ENCODE data around the gene OSBPL10. TPM values are rescaled to one million over a fixed set of nuclear protein-coding genes. Genes with fewer than 3 reads are reported as not detected.

Gene OSBPL10
- polyA plus RNA-seq, 1 experiment, result 11.2 TPM

- Histone ChIP-seq H3K27me3 (ENCODE audit: control insufficient read depth, insufficient read depth, low read length) (no peaks in the 10 kb centered on the region), H3K4me3 (ENCODE audit: low read depth, low read length) (no peak overlapping the region), H3K36me3 (ENCODE audit: control insufficient read depth, insufficient read depth, low read length) (no peaks in the 10 kb centered on the region)
- CTCF ChIA-PET, result interaction anchor here (0.7 to 0.8 kb wide), 4 partner anchors 15 to 506 kb away, joined by 3 to 4 read pairs (median 3); no protein-coding TSS in a partner anchor
- TF ChIP-seq, protein P1, sequence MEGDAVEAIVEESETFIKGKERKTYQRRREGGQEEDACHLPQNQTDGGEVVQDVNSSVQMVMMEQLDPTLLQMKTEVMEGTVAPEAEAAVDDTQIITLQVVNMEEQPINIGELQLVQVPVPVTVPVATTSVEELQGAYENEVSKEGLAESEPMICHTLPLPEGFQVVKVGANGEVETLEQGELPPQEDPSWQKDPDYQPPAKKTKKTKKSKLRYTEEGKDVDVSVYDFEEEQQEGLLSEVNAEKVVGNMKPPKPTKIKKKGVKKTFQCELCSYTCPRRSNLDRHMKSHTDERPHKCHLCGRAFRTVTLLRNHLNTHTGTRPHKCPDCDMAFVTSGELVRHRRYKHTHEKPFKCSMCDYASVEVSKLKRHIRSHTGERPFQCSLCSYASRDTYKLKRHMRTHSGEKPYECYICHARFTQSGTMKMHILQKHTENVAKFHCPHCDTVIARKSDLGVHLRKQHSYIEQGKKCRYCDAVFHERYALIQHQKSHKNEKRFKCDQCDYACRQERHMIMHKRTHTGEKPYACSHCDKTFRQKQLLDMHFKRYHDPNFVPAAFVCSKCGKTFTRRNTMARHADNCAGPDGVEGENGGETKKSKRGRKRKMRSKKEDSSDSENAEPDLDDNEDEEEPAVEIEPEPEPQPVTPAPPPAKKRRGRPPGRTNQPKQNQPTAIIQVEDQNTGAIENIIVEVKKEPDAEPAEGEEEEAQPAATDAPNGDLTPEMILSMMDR (IDR thresholded peaks at IDR 0.05; ENCODE audit: insufficient read depth, low read depth, low read length), result no peak
- no peak for DNase-seq (ENCODE audit: low read depth)
- POLR2A ChIA-PET, result no interaction called here
Observed at GRCh38 chr3:31966978-31967591, 14.0 kb downstream of the OSBPL10 start.

- ChIA-PET POLR2A (no interaction called here), CTCF (no interaction called here)
- DNase-seq (ENCODE audit: low read depth), result no peak
- H3K36me3 ChIP-seq (ENCODE audit: control insufficient read depth, insufficient read depth, low read length), result no peaks in the 10 kb centered on the region
- H3K4me3 ChIP-seq (ENCODE audit: low read depth, low read length), result no peak overlapping the region
- H3K27me3 ChIP-seq (ENCODE audit: control insufficient read depth, insufficient read depth, low read length), result no peaks in the 10 kb centered on the region
- TF ChIP-seq, protein P1 (IDR thresholded peaks at IDR 0.05; ENCODE audit: insufficient read depth, low read depth, low read length), result no peak
Observed at GRCh38 chr3:31962801-31963205, 18.3 kb downstream of the OSBPL10 start.

- H3K27me3 ChIP-seq (ENCODE audit: control insufficient read depth, insufficient read depth, low read length), result no peaks in the 10 kb centered on the region
- CTCF ChIA-PET, result interaction anchor here (0.6 to 1.2 kb wide), 6 partner anchors 9 to 124 kb away, joined by 3 to 4 read pairs (median 3); no protein-coding TSS in a partner anchor
- TF ChIP-seq, protein P1 (IDR thresholded peaks at IDR 0.05; ENCODE audit: insufficient read depth, low read depth, low read length), result no peak
- no peaks in the 10 kb centered on the region for H3K36me3 ChIP-seq (ENCODE audit: control insufficient read depth, insufficient read depth, low read length)
- no peak overlapping the region for H3K4me3 ChIP-seq (ENCODE audit: low read depth, low read length)
- no peak for DNase-seq (ENCODE audit: low read depth)
- POLR2A ChIA-PET, result no interaction called here
Observed at GRCh38 chr3:31960793-31961431, 20.1 kb downstream of the OSBPL10 start.

DNA sequence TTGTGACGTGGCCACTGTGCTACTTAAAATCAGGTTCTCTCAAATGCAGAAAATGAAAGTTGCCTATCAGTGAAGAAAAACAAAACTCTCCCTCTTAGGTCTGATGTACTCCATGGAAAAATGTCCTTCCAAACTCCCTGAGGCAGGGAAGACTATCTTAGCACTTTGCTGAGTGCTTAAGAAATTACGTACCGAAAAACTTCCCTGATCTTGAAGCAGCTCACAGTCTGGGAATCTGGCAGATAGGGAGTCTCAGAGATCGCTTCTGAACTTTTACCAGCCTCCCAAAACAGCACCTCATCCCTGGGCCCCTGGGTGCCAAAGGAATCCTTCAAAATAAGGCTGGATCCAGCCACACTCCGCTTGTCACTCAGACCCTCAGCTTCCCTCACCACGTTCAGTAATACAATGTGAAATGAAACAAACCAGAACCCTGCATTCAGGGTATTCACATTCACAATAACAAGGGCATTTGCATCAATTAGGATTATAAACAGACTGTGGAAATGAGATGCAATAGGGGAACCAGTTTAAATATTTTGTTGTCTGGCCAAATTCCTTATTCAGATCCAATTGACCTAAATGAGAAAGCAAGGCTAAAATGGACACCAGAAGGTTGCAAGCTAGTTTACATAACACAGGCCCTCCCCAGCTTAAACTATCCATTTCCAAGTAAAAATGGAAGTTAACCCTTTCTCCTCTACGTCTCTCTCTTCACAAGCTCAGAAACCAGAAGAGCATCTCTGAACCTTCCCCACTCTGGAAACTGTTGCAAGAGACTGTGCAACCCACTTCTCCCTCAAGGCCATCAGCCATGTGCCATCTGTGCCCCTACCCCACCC, 20.9 kb downstream of the OSBPL10 start:
- H3K27me3 ChIP-seq (ENCODE audit: control insufficient read depth, insufficient read depth, low read length), result no peaks in the 10 kb centered on the region
- ChIA-PET CTCF (interaction anchor here (0.6 to 1.2 kb wide), 4 partner anchors 8 to 124 kb away, joined by 3 to 4 read pairs (median 3); no protein-coding TSS in a partner anchor), POLR2A (no interaction called here)
- no peaks in the 10 kb centered on the region for H3K36me3 ChIP-seq (ENCODE audit: control insufficient read depth, insufficient read depth, low read length)
- DNase-seq (ENCODE audit: low read depth), result no peak
- H3K4me3 ChIP-seq (ENCODE audit: low read depth, low read length), result peak overlapping the region; percentile 29
- TF ChIP-seq, protein P1 (IDR thresholded peaks at IDR 0.05; ENCODE audit: insufficient read depth, low read depth, low read length), result no peak

DNA sequence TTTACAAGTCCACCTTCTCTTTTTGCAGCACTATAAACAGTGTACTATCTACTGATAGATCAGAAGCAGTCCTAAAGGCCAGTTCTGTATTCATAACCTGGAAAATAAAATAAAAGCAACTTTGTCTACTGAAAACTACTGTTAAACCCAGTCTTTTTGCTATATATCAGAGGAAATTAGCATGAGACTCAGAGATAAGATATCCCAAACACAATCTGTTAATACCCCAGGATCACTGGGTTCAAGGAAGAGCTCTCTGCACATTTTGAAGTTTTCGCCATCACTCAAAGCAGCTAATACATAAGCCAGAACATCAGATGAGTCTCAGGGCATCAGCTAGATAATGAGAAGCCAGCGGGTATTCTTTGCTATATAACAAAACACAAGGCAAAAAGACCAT, 21.8 kb downstream of the OSBPL10 start:
- Histone ChIP-seq H3K4me3 (ENCODE audit: low read depth, low read length) (no peak overlapping the region), H3K36me3 (ENCODE audit: control insufficient read depth, insufficient read depth, low read length) (no peaks in the 10 kb centered on the region), H3K27me3 (ENCODE audit: control insufficient read depth, insufficient read depth, low read length) (no peaks in the 10 kb centered on the region)
- CTCF ChIA-PET, result no interaction called here
- DNase-seq (ENCODE audit: low read depth), result no peak
- POLR2A ChIA-PET, result no interaction called here
- TF ChIP-seq, protein P1 (IDR thresholded peaks at IDR 0.05; ENCODE audit: insufficient read depth, low read depth, low read length), result no peak
